HTERT RPE-1 (cell line): ENCODE data around the gene ZNF397.

Experiments used
- in situ Hi-C: fragments of 300-500 bp; cut with MboI; formaldehyde crosslinking; loops from 4 replicates; pipeline ENCODE4 v1.14.3; 2020; ENCODE audit warnings: low sequenced_read_pairs

The ZNF397 gene

DNA sequence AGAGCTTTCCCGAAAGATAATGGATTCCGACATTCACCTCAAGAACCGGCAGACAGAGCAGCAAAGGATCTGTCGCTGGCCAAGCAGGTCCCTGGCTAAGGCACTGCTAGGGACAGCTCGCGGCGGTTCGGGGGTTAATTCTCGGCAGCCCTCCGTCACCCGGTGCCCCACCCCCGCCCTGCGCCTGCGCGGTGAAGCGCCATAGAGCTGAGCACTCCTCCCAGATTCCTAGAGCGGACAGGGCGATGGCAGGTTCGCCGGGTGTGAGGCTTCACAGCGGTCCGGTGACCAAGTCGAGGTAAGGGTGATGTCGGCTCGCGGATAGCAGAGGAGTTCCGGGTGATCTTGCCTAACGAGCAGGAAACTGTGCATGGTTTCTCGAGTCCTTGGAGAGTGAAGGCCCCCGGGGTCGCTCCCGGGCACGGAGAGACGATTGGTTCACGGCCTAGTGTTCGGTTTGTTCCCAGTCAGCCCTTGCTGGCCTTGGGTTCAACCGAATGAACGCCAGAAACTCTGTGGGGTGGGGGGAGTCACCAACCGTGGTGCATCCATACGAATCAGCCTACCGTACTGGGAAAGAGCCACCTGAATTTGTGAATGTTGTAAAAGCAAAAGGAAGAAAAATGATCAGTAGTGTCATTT lies 49.4 kb downstream of the ZNF397 start, which contains the start of gene ZSCAN30:
TSS of gene ZSCAN30 (minus strand) at position 136 of the 642 bp plus-strand sequence. CDS start 25,877 bp downstream, outside the sequence.
- in situ Hi-C loops, result no loop called here

DNA sequence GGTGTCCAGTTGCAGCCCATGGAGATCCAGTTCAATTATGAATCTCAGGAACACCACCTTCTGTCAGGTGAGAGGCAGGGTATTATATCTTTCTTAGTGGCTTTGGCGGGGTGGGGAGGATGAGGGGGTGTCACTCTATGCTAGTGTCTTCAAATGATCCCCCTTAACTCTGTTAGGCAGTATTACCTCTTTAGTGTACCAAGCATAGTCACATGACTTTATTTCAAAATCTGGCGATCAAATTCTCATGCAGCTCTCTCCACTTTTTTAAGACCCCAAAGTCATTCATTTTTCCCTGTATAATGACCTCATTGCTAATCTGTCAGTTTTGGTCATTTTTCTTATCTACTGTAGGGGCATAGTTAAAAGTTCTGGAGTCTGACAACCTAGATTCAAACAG lies 50.3 kb downstream of the ZNF397 start:
- in situ Hi-C loops, result no loop called here

DNA sequence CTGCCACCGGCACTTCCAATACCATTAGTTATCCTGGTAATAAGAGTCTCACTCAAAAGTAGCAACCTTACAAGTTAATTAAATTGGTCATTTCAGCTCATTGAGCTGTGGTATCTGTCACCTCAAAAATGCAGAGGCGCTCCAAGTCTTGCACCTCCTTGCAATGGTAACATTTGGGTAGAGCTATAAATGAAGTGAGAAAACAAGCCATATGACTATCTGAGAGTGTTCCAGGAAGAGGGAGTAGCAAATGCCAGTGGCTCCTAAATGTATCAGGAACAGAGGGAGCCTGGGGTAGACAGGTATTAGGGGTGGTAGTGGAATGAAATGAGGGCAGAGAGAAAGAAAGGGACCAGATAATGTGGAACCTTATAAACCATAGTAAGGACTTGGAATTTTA lies 55.2 kb downstream of the ZNF397 start:
- in situ Hi-C loops, result no loop called here

DNA sequence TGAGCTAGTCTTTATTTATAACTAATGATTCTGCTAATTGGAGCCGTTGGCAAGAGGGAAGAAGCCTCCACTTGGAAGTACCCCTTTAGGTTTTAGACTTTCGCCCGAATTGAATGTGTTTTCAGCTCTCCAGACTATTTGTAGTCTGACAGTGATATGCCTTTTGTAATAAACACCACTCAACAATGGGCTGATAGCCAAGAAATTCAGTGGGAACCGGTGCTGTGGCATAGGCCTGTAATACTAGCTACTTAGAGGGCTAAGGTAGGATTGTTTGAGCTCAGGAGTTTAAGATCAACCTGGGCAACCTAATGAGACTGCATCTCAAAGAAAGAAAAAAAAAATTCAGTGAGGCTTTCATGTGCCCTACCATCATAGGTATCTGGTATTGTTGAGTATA lies 62.8 kb downstream of the ZNF397 start:
- in situ Hi-C loops, result no loop called here

DNA sequence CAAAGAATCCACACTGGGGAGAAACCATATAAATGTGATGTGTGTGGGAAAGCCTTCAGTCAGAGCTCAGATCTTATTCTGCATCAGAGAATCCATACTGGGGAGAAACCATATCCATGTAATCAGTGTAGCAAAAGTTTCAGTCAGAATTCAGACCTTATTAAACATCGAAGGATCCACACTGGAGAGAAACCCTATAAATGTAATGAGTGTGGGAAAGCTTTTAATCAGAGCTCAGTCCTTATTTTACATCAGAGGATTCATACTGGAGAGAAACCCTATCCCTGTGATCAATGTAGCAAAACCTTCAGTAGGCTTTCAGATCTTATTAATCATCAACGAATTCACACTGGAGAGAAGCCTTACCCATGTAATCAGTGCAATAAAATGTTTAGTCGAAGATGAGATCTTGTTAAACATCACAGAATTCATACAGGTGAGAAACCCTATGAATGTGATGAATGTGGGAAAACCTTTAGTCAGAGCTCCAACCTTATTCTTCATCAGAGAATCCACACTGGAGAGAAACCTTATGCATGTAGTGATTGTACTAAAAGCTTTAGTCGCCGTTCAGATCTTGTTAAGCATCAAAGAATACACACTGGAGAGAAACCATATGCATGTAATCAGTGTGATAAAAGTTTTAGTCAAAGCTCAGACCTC lies 65.9 kb downstream of the ZNF397 start:
- in situ Hi-C loops, result no loop called here
